Epithelial cell of proximal tubule (primary cell): ENCODE measurements around the gene PPRC1. TPM values are rescaled to one million over a fixed set of nuclear protein-coding genes. Genes with fewer than 3 reads are reported as not detected.

ENCODE experiments used
- DNase-seq: peaks from one replicate; pipeline ENCODE4 v3.0.0-alpha.2; 2011; ENCODE audit warnings: low read depth
- H3K4me3 ChIP-seq: 2 replicates; pipeline ENCODE4 v1.5.1; 2011; ENCODE audit warnings: low read depth, mild to moderate bottlenecking, low read length
- total RNA-seq: library from RNA; depleted of rRNA; stranded (reverse); fragments of >200 nt; gene quantifications from 2 replicates; pipeline ENCODE4 v1.2.3, GENCODE V29; 2015
- TF ChIP-seq, protein P1 (sequence below): conservative IDR thresholded peaks from 2 replicates; pipeline ENCODE4 v1.5.1; 2012; ENCODE audit warnings: low read depth, mild to moderate bottlenecking, low read length

Gene PPRC1
- total RNA-seq, 1 donor from 2014 or later, result 21.4 TPM

DNA sequence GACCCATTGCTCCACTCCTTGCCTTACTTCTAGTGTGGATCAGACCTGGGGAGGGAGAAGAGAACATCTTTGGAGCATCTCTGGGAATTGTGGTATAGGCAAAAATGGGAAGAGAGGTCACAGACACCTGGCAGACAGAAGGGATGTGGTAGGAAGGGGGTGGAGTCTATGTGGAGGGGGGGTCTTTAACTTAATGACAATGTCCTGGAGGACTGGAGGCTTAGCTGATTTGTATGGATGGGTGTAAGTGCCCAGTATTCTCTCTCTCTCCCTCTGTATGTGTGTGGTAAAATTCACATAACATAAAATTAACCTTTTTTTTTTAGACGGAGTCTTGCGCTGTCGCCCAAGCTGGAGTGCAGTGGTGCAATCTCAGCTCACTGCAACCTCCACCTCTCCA is 9.6 kb upstream of the PPRC1 start:
- no peak for DNase-seq
- TF ChIP-seq, protein P1, sequence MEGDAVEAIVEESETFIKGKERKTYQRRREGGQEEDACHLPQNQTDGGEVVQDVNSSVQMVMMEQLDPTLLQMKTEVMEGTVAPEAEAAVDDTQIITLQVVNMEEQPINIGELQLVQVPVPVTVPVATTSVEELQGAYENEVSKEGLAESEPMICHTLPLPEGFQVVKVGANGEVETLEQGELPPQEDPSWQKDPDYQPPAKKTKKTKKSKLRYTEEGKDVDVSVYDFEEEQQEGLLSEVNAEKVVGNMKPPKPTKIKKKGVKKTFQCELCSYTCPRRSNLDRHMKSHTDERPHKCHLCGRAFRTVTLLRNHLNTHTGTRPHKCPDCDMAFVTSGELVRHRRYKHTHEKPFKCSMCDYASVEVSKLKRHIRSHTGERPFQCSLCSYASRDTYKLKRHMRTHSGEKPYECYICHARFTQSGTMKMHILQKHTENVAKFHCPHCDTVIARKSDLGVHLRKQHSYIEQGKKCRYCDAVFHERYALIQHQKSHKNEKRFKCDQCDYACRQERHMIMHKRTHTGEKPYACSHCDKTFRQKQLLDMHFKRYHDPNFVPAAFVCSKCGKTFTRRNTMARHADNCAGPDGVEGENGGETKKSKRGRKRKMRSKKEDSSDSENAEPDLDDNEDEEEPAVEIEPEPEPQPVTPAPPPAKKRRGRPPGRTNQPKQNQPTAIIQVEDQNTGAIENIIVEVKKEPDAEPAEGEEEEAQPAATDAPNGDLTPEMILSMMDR, result no peak
- H3K4me3 ChIP-seq, result no peak overlapping the region

DNA sequence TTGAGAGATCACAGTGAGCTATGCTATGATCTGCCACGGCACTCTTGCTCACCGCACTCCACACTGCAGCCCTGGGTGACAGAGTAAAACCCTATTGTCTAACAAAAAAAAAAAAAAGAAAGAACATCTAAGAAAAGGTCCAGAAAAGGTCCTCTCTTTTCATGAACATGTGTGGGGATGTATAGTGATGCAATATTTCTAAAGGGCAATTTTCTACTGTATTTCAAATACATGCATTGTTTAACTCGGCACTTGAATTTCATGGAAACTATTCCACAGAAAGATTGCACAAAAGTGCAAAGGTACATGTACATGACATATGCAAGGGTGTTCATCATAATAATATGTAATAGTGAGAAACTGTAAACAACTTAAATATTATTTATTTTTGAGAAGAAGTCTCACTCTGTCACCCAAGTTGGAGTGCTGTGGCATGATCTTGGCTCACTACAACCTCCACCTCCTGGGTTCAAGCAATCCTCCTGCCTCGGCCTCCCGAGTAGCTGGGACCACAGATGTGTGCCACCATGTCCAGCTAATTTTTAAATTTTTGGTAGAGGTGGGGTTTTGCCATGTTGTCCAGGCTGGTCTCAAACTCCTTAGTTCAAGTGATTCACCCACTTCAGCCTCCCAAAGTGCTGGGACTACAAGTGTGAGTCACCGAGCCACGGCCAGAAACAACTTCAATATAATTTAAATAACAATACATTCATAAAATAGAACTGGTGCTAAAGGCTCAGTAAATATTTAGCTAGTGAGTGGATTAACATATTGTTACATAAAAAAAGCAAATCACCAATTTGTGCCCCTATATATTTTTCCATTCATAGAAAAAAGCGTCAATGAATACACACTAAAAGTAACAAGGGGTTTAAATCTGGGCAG is 1.3 kb upstream of the PPRC1 start:
- TF ChIP-seq, protein P1, result no peak
- no peak for DNase-seq

DNA sequence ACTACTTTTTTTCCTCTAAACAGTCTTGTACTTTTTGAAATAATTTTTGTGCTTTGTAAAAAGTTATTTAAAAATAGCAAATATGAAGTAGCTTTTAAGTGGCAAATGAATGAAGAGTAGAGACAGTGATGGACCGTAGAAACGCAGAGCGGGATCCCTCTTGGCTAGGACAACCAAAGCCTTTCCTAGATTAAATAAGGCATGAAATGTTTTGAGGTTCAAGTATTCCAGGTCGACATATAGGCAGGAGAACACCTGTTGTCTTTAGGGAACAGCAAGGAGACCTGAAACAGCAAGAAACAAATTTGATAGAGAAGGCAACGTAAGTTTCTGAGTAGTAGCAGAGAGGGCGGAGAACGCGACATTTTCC is 662 bp upstream of the PPRC1 start:
- TF ChIP-seq, protein P1, result no peak
- no peak for DNase-seq
- H3K4me3 ChIP-seq, result peak overlapping the region; percentile 99

More for the DNA sequence above, 1.3 kb upstream of the PPRC1 start:
- no peak overlapping the region for H3K4me3 ChIP-seq

DNA sequence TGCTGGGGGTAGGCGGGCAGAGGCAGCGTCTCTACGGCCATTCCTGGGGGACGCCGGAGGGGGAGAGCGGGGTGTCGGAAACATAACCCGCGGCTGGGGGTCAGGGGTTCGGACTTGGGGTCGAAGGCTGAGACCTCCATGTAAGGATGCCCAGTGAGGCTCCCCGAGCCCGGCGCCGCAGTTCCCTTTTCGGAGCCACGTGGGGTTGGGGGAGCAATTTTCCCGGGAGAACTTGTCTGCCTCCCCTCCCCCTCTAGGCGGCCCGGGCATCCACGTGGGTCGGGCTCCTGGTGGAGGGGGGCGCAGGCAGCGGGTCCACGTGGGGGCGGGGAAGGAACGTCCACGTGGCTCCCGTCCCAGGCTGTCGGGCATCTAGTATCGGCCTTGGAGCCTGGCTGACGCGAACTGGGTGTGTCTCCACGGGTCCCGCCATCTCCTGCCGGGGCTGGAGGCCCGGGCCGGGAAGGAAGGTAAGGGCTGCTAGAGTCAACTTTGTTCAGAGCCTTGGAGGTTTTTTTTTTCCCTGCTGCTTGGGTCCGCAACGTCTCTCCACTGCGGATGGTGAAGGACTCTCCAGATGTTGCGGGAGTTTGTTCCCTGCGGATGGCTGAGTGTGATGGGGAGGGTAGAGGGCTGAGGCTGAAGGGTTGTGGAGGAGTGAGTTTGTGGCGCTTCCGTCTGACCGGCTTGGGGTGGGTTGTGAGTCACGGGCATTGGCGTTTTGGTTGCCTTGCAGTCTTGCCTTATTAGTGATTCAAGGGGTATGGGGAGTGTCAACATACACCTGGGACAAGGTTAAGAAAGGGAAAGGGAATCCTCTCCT is 744 bp downstream of the PPRC1 start:
- no peak for DNase-seq
- TF ChIP-seq, protein P1, result no peak
- peak overlapping the region; percentile 99 for H3K4me3 ChIP-seq

DNA sequence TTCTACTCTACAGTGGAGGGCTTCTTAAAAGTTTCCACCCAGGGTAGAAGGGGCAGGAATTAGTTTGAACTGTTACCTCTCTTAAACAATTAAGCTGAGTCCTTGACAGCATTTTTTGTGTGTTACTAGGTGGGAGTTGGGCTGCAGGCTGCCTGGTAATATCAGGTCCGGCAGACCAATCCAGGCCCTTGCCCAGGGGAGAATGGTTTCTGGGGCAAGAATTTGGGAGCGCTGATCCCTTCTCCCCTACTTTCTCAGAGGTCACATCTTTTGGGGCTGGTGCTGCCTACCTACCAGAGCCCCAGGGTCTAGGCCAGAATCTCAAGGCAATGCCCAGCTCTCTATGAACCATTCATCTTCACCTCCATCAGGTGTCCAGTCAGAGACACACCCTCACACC is 1.6 kb downstream of the PPRC1 start:
- DNase-seq, result no peak
- TF ChIP-seq, protein P1, result no peak
- peak overlapping the region; percentile 99 for H3K4me3 ChIP-seq

DNA sequence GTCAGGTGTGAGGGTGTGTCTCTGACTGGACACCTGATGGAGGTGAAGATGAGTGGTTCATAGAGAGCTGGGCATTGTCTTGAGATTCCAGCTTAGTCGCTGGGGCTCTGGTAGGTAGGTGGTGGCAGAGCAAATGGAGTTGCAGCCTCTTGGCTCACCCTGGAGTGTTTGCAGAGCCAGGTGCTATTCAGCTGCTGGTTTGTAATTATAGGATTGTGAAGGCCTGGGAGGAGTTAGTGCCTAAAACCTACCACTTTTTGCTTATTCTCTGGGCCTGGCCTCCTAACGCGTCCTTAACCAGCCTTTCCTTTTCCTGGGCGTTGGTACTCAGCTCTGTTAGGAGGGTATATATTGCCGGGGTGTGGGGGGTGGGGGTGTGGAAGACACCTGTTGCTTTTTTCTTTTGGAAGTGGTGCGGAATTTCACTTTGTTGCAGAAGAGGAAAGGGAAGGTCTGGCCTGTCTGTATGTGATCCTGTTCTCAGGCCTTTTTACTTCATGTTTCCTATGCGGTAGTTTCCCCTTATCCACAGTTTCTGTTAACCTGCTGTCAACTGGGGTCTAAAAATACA is 3.2 kb downstream of the PPRC1 start:
- no peak for DNase-seq
- H3K4me3 ChIP-seq, result no peak overlapping the region
- TF ChIP-seq, protein P1, result no peak
